Activated CD4-positive, alpha-beta T cell treated with anti-CD3 and anti-CD28 coated beads for 48 hours (primary cell): ENCODE measurements around the gene PSMC3IP.

Experiments
- DNase-seq: peaks from one replicate; pipeline ENCODE4 v3.0.0-alpha.2; 2020

PSMC3IP gene

GRCh38 chr17:42584880-42585279, 7.4 kb upstream of the PSMC3IP start:
- DNase-seq: no peak

- DNase-seq: no peak
Observed at GRCh38 chr17:42581744-42582270, 4.3 kb upstream of the PSMC3IP start.

- DNase-seq: no peak
Observed at GRCh38 chr17:42579794-42580551, 2.4 kb upstream of the PSMC3IP start.

- DNase-seq: peak; percentile 85
Observed at GRCh38 chr17:42578282-42578869, 847 bp upstream of the PSMC3IP start.

GRCh38 chr17:42577140-42577531, 393 bp downstream of the PSMC3IP start:
- peak; percentile 39 for DNase-seq

GRCh38 chr17:42574463-42574862, 3.1 kb downstream of the PSMC3IP start:
- DNase-seq: no peak

GRCh38 chr17:42573095-42573494, 4.4 kb downstream of the PSMC3IP start:
- DNase-seq: no peak

- no peak for DNase-seq
Observed at GRCh38 chr17:42571435-42572225, 5.9 kb downstream of the PSMC3IP start.

GRCh38 chr17:42568341-42569111, 9.0 kb downstream of the PSMC3IP start:
- no peak for DNase-seq

- DNase-seq: peak; percentile 94
Observed at GRCh38 chr17:42566883-42567573, 10.5 kb downstream of the PSMC3IP start, which contains the start of gene MLX. Gene MLX (plus strand): TSS chr17:42567100. CDS start chr17:42567125, 25 bp downstream.

GRCh38 chr17:42566215-42566882, 11.2 kb downstream of the PSMC3IP start:
- DNase-seq: no peak

- DNase-seq: no peak
Observed at GRCh38 chr17:42565523-42566214, 11.9 kb downstream of the PSMC3IP start.

GRCh38 chr17:42564815-42565522, 12.6 kb downstream of the PSMC3IP start:
- DNase-seq: no peak

GRCh38 chr17:42563950-42564349, 13.6 kb downstream of the PSMC3IP start:
- DNase-seq: no peak

GRCh38 chr17:42563543-42563942, 14.0 kb downstream of the PSMC3IP start:
- no peak for DNase-seq

GRCh38 chr17:42563143-42563509, 14.4 kb downstream of the PSMC3IP start:
- no peak for DNase-seq

GRCh38 chr17:42562388-42563142, 15.0 kb downstream of the PSMC3IP start:
- peak; percentile 29 for DNase-seq

- DNase-seq: peak; percentile 96
Observed at GRCh38 chr17:42561897-42562387, 15.6 kb downstream of the PSMC3IP start, which contains the start of gene COASY. Gene COASY (plus strand): TSS chr17:42562148. CDS start chr17:42562623, 475 bp downstream.

- DNase-seq: no peak
Observed at GRCh38 chr17:42560246-42560645, 17.3 kb downstream of the PSMC3IP start.
